Hepatocyte (in vitro differentiated cells): ENCODE measurements around the gene SYNPR. TPM values are rescaled to one million over a fixed set of nuclear protein-coding genes. Genes with fewer than 3 reads are reported as not detected.

ENCODE experiments used
- DNase-seq: peaks from one replicate; pipeline ENCODE4 v3.0.0-alpha.2; 2016; ENCODE audit warnings: low spot score
- H2AFZ ChIP-seq: fragments of 200-600 bp; sonication (generic); 2 replicates; pipeline ENCODE4 v1.6.0; 2016; ENCODE audit warnings: antibody characterized with exemption, mild to moderate bottlenecking
- H3K27ac ChIP-seq: fragments of 200-600 bp; sonication (generic); 2 replicates; pipeline ENCODE4 v1.5.1; 2016; ENCODE audit warnings: mild to moderate bottlenecking
- H3K27me3 ChIP-seq: fragments of 200-600 bp; sonication (generic); 2 replicates; pipeline ENCODE4 v1.6.1; 2016
- H3K36me3 ChIP-seq: fragments of 200-600 bp; sonication (generic); replicated peaks from 2 replicates; pipeline ENCODE4 v1.5.1; 2016; ENCODE audit warnings: low read depth; ENCODE audit not compliant: insufficient read depth
- H3K4me1 ChIP-seq: fragments of 200-600 bp; sonication (generic); 2 replicates; pipeline ENCODE4 v1.5.1; 2016; ENCODE audit warnings: mild to moderate bottlenecking, moderate library complexity; ENCODE audit not compliant: insufficient read depth
- H3K4me2 ChIP-seq: fragments of 200-600 bp; sonication (generic); 2 replicates; pipeline ENCODE4 v1.6.0; 2016
- H3K4me3 ChIP-seq: fragments of 200-600 bp; sonication (generic); 2 replicates; pipeline ENCODE4 v1.5.1; 2016; ENCODE audit warnings: mild to moderate bottlenecking
- H3K79me2 ChIP-seq: fragments of 200-600 bp; sonication (generic); 2 replicates; pipeline ENCODE4 v1.6.0; 2017; ENCODE audit warnings: mild to moderate bottlenecking
- H3K9me2 ChIP-seq: fragments of 200-600 bp; sonication (generic); replicated peaks from 2 replicates; pipeline ENCODE4 v1.6.0; 2017; ENCODE audit warnings: mild to moderate bottlenecking; ENCODE audit not compliant: insufficient read depth
- H3K9me3 ChIP-seq: fragments of 200-600 bp; sonication (generic); 2 replicates; pipeline ENCODE4 v1.5.1; 2016; ENCODE audit warnings: low read depth, mild to moderate bottlenecking
- H4K20me1 ChIP-seq: fragments of 200-600 bp; sonication (generic); 2 replicates; pipeline ENCODE4 v1.6.0; 2016; ENCODE audit warnings: mild to moderate bottlenecking; ENCODE audit not compliant: insufficient read depth, poor library complexity, severe bottlenecking
- CTCF ChIP-seq: fragments of 200-600 bp; sonication (generic); IDR thresholded peaks from 2 replicates; pipeline ENCODE4 v1.5.1; 2016; ENCODE audit warnings: antibody characterized with exemption, mild to moderate bottlenecking; ENCODE audit not compliant: poor library complexity
- EZH2 ChIP-seq: fragments of 200-600 bp; sonication (generic); IDR thresholded peaks from 2 replicates; pipeline ENCODE4 v1.6.1; 2016; ENCODE audit warnings: antibody characterized with exemption, mild to moderate bottlenecking, borderline replicate concordance
- EZH2phosphoT487 ChIP-seq: fragments of 200-600 bp; sonication (generic); IDR thresholded peaks from one replicate; pipeline ENCODE4 v1.6.1; 2018; ENCODE audit warnings: antibody characterized with exemption, mild to moderate bottlenecking, low read depth, moderate library complexity; ENCODE audit not compliant: unreplicated experiment, severe bottlenecking
- WGBS: methylation state at CpG from one replicate; pipeline ENCODE4 v1.1.6; 2016; ENCODE audit warnings: low lambda C conversion rate; ENCODE audit errors: missing lambda C conversion rate; 5-methylcytosine and 5-hydroxymethylcytosine counted together
- polyA plus RNA-seq: library from polyadenylated mRNA; unstranded; fragments of >200 nt; fragmentation: Nextera tagmentation; extraction: Ambion mirVana; gene quantifications from 2 replicates; pipeline ENCODE4 v1.2.1, GENCODE V29; 2016
- total RNA-seq: library from RNA; depleted of rRNA; stranded (reverse); fragments of >200 nt; gene quantifications from 2 replicates; pipeline ENCODE4 v1.2.3, GENCODE V29; 2014

SYNPR gene
- total and polyA plus RNA-seq, 2 experiments from 2014 or later: 0.37 TPM; not detected in 1

GRCh38 chr3:63654211-63654610 lies 376.1 kb downstream of the SYNPR start:
- Histone ChIP-seq H3K4me1 (no peaks in the 10 kb centered on the region), H3K9me2 (no peaks in the 10 kb centered on the region), H2AFZ (no peak overlapping the region), H3K27me3 (no peaks in the 10 kb centered on the region), H3K79me2 (no peaks in the 10 kb centered on the region), H3K27ac (no peak overlapping the region), H3K4me3 (no peak overlapping the region), H3K4me2 (no peak overlapping the region), H3K9me3 (no peaks in the 10 kb centered on the region), H4K20me1 (no peaks in the 10 kb centered on the region), H3K36me3 (no peaks in the 10 kb centered on the region)
- 69% methylated on average over 4 of the region's 4 CpGs for WGBS
- no peak for TF ChIP-seq EZH2
- TF ChIP-seq CTCF: no peak
- no peak for TF ChIP-seq EZH2phosphoT487
- no peak for DNase-seq

GRCh38 chr3:63654931-63655330 lies 376.8 kb downstream of the SYNPR start:
- H3K9me3 ChIP-seq: no peaks in the 10 kb centered on the region
- H4K20me1 ChIP-seq: no peaks in the 10 kb centered on the region
- WGBS: 75% methylated on average over 5 of the region's 5 CpGs
- TF ChIP-seq CTCF: no peak
- TF ChIP-seq EZH2: no peak
- no peak overlapping the region for H3K27ac ChIP-seq
- no peak overlapping the region for H2AFZ ChIP-seq
- no peak for DNase-seq
- no peaks in the 10 kb centered on the region for H3K4me1 ChIP-seq
- no peak overlapping the region for H3K4me2 ChIP-seq
- H3K4me3 ChIP-seq: no peak overlapping the region
- no peaks in the 10 kb centered on the region for H3K79me2 ChIP-seq
- no peaks in the 10 kb centered on the region for H3K36me3 ChIP-seq
- no peaks in the 10 kb centered on the region for H3K27me3 ChIP-seq
- no peaks in the 10 kb centered on the region for H3K9me2 ChIP-seq

- 77% methylated on average over 4 of the region's 4 CpGs for WGBS
- Histone ChIP-seq H3K9me2 (no peaks in the 10 kb centered on the region), H3K4me2 (no peak overlapping the region)
Measured at GRCh38 chr3:63655519-63655918, 377.4 kb downstream of the SYNPR start.

More at GRCh38 chr3:63655519-63655918, 377.4 kb downstream of the SYNPR start:
- no peaks in the 10 kb centered on the region for H3K27me3 ChIP-seq
- no peaks in the 10 kb centered on the region for H4K20me1 ChIP-seq
- H3K4me1 ChIP-seq: no peaks in the 10 kb centered on the region
- no peaks in the 10 kb centered on the region for H3K79me2 ChIP-seq
- H3K27ac ChIP-seq: no peak overlapping the region
- no peak overlapping the region for H3K4me3 ChIP-seq
- no peaks in the 10 kb centered on the region for H3K36me3 ChIP-seq
- no peak for TF ChIP-seq EZH2phosphoT487
- TF ChIP-seq EZH2: no peak
- no peak for TF ChIP-seq CTCF
- H2AFZ ChIP-seq: no peak overlapping the region
- H3K9me3 ChIP-seq: no peaks in the 10 kb centered on the region
- DNase-seq: no peak
